PC-3 (cell line): ENCODE measurements around the gene MAP3K3. TPM values are rescaled to one million over a fixed set of nuclear protein-coding genes. Genes with fewer than 3 reads are reported as not detected.

Experiments
- ATAC-seq: fragments of 200-7000 bp; cut with Tn5 transposase; 2 replicates; pipeline ENCODE4 v1.9.1; 2020; ENCODE audit warnings: mild to moderate bottlenecking, moderate library complexity
- BruUV-seq: library from RNA; stranded (reverse); fragments of 400-500 nt; replicated peaks from 2 replicates; lab custom pipeline; 2021; lab: Mats Ljungman, UMichigan
- CTCF ChIA-PET: fragments of 300-600 bp; sonication (Branson Sonifier 250); formaldehyde crosslinking; loops from one replicate; lab custom pipeline; 2022; ENCODE audit warnings: antibody characterized with exemption; lab: Charles Lee
- POLR2A ChIA-PET: fragments of 300-600 bp; sonication (Branson Sonifier 250); formaldehyde crosslinking; loops from one replicate; lab custom pipeline; 2022; ENCODE audit warnings: antibody characterized with exemption; ENCODE audit not compliant: unreplicated experiment; lab: Charles Lee
- DNase-seq: peaks from one replicate; pipeline ENCODE4 v3.0.0-alpha.2; 2015
- H2AFZ ChIP-seq: fragments of 300-600 bp; sonication (generic); 2 replicates; pipeline ENCODE4 v1.6.0; 2016; ENCODE audit warnings: antibody characterized with exemption, low read length
- H3F3A ChIP-seq: fragments of 300-600 bp; sonication (generic); one replicate; pipeline ENCODE4 v1.6.0; 2017; ENCODE audit warnings: antibody characterized with exemption, low read length, control low read depth, mild to moderate bottlenecking; ENCODE audit not compliant: unreplicated experiment
- H3K27ac ChIP-seq: fragments of 300-600 bp; sonication (generic); 2 replicates; pipeline ENCODE4 v1.5.1; 2016; ENCODE audit warnings: mild to moderate bottlenecking, low read length
- H3K27me3 ChIP-seq: fragments of 300-600 bp; sonication (generic); 2 replicates; pipeline ENCODE4 v1.6.1; 2016; ENCODE audit warnings: low read length, mixed read lengths
- H3K36me3 ChIP-seq: fragments of 300-600 bp; sonication (generic); 2 replicates; pipeline ENCODE4 v1.6.1; 2016; ENCODE audit warnings: low read depth, mixed run types, low read length, mixed read lengths
- H3K4me1 ChIP-seq: fragments of 300-600 bp; sonication (generic); 2 replicates; pipeline ENCODE4 v1.5.1; 2016; ENCODE audit warnings: low read length; ENCODE audit not compliant: insufficient read depth
- H3K4me2 ChIP-seq: fragments of 300-600 bp; sonication (generic); 2 replicates; pipeline ENCODE4 v1.6.0; 2016; ENCODE audit warnings: low read length
- H3K4me3 ChIP-seq: fragments of 300-600 bp; sonication (generic); 2 replicates; pipeline ENCODE4 v1.5.1; 2016; ENCODE audit warnings: mild to moderate bottlenecking, low read length, mixed read lengths
- H3K79me2 ChIP-seq: fragments of 300-600 bp; sonication (generic); 2 replicates; pipeline ENCODE4 v1.6.1; 2017; ENCODE audit warnings: low read length, mixed read lengths
- H3K9ac ChIP-seq: fragments of 300-600 bp; sonication (generic); 2 replicates; pipeline ENCODE4 v1.6.0; 2016; ENCODE audit warnings: mild to moderate bottlenecking, low read length
- H3K9me2 ChIP-seq: fragments of 300-600 bp; sonication (generic); replicated peaks from 2 replicates; pipeline ENCODE4 v1.6.1; 2016; ENCODE audit warnings: mixed run types, low read length, mixed read lengths
- H3K9me3 ChIP-seq: fragments of 300-600 bp; sonication (generic); 2 replicates; pipeline ENCODE4 v1.6.1; 2016; ENCODE audit warnings: low read length, mixed read lengths
- H4K20me1 ChIP-seq: fragments of 300-600 bp; sonication (generic); 2 replicates; pipeline ENCODE4 v1.6.1; 2016; ENCODE audit warnings: low read length, mixed read lengths
- EZH2 ChIP-seq: fragments of 300-600 bp; sonication (generic); IDR thresholded peaks from one replicate; pipeline ENCODE4 v1.6.1; 2017; ENCODE audit warnings: antibody characterized with exemption, mild to moderate bottlenecking, low read length; ENCODE audit not compliant: unreplicated experiment
- EZH2phosphoT487 ChIP-seq: fragments of 300-600 bp; sonication (generic); IDR thresholded peaks from 2 replicates; pipeline ENCODE4 v1.6.1; 2018; ENCODE audit warnings: mild to moderate bottlenecking, antibody characterized with exemption, low read length, borderline replicate concordance
- intact Hi-C: fragments of 100-400 bp; cut with micrococcal nuclease; formaldehyde crosslinking; loops from 2 replicates; pipeline ENCODE4 v1.9.0; 2023
- total RNA-seq: library from RNA; depleted of rRNA; stranded (reverse); fragments of >200 nt; gene quantifications from 2 replicates; pipeline ENCODE4 v1.2.3, GENCODE V29; 2014
- TF ChIP-seq, protein P1 (sequence below): fragments of 300-600 bp; sonication (generic); conservative IDR thresholded peaks from 2 replicates; pipeline ENCODE4 v1.5.1; 2017; ENCODE audit warnings: antibody characterized with exemption, low read depth, mild to moderate bottlenecking, low read length

The MAP3K3 gene
- total RNA-seq, 1 experiment from 2014 or later = 27.1 TPM

- H3K9me3 ChIP-seq = no peaks in the 10 kb centered on the region
- BruUV-seq = no TSS peak
- DNase-seq (no peak), ATAC-seq (no peak)
- H3K9ac ChIP-seq = no peak overlapping the region
- no peaks in the 10 kb centered on the region for H3K79me2 ChIP-seq
- no peaks in the 10 kb centered on the region for H3K9me2 ChIP-seq
- intact Hi-C loops = no loop called here
- no peak overlapping the region for H3K4me3 ChIP-seq
- TF ChIP-seq EZH2 = no peak
- TF ChIP-seq EZH2phosphoT487 = no peak
- TF ChIP-seq, protein P1, sequence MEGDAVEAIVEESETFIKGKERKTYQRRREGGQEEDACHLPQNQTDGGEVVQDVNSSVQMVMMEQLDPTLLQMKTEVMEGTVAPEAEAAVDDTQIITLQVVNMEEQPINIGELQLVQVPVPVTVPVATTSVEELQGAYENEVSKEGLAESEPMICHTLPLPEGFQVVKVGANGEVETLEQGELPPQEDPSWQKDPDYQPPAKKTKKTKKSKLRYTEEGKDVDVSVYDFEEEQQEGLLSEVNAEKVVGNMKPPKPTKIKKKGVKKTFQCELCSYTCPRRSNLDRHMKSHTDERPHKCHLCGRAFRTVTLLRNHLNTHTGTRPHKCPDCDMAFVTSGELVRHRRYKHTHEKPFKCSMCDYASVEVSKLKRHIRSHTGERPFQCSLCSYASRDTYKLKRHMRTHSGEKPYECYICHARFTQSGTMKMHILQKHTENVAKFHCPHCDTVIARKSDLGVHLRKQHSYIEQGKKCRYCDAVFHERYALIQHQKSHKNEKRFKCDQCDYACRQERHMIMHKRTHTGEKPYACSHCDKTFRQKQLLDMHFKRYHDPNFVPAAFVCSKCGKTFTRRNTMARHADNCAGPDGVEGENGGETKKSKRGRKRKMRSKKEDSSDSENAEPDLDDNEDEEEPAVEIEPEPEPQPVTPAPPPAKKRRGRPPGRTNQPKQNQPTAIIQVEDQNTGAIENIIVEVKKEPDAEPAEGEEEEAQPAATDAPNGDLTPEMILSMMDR = no peak
- no peaks in the 10 kb centered on the region for H3F3A ChIP-seq
- H3K27ac ChIP-seq = no peak overlapping the region
- no peak overlapping the region for H3K4me2 ChIP-seq
- CTCF ChIA-PET = no interaction called here
- H2AFZ ChIP-seq = no peak overlapping the region
- H3K27me3 ChIP-seq = no peaks in the 10 kb centered on the region
- POLR2A ChIA-PET = no interaction called here
- no peaks in the 10 kb centered on the region for H3K36me3 ChIP-seq
- H3K4me1 ChIP-seq = peaks cover 9% of the 10 kb centered on the region
- H4K20me1 ChIP-seq = no peaks in the 10 kb centered on the region
Measured at GRCh38 chr17:63680700-63681099, 58.5 kb downstream of the MAP3K3 start.

GRCh38 chr17:63681530-63681929 is 59.3 kb downstream of the MAP3K3 start:
- H3F3A ChIP-seq = no peaks in the 10 kb centered on the region
- no peak for DNase-seq
- POLR2A ChIA-PET = no interaction called here

DNA sequence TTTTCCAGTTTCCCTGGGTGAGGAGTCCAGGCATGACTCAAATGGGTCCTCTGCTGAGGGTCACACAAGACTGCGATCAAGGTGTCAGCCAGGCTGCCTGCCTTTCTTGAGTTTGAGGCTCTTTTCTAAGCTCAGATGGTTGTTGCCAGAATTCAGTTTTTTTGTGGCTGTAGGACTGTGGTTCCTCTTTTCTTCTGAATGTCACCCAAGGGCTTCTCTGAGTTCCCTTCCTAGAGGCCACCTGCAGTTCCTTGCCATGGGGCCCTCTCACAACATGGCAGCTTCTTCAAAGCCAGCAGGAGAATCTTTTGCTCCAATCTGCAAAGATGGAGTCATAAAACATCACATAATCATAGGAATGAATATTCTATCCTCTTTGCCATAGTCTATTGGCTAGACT is 60.2 kb downstream of the MAP3K3 start:
- Histone ChIP-seq H3K27ac (no peak overlapping the region), H4K20me1 (no peaks in the 10 kb centered on the region), H2AFZ (no peak overlapping the region), H3F3A (no peaks in the 10 kb centered on the region), H3K9me3 (no peaks in the 10 kb centered on the region), H3K79me2 (no peaks in the 10 kb centered on the region), H3K4me1 (no peaks in the 10 kb centered on the region), H3K4me3 (no peak overlapping the region), H3K27me3 (no peaks in the 10 kb centered on the region), H3K4me2 (no peak overlapping the region), H3K9ac (no peak overlapping the region), H3K36me3 (no peaks in the 10 kb centered on the region), H3K9me2 (no peaks in the 10 kb centered on the region)
- no TSS peak for BruUV-seq
- TF ChIP-seq EZH2phosphoT487 = no peak
- TF ChIP-seq, protein P1 = no peak
- no peak for TF ChIP-seq EZH2
- DNase-seq (no peak), ATAC-seq (no peak)
- POLR2A ChIA-PET = no interaction called here
- CTCF ChIA-PET = no interaction called here
- intact Hi-C loops = no loop called here

More at GRCh38 chr17:63681530-63681929, 59.3 kb downstream of the MAP3K3 start:
- Histone ChIP-seq H3K4me3 (no peak overlapping the region), H3K27ac (no peak overlapping the region), H3K9ac (no peak overlapping the region), H4K20me1 (no peaks in the 10 kb centered on the region), H3K4me2 (no peak overlapping the region), H3K36me3 (no peaks in the 10 kb centered on the region), H3K9me3 (no peaks in the 10 kb centered on the region), H3K4me1 (peaks cover under 1% of the 10 kb centered on the region), H3K27me3 (no peaks in the 10 kb centered on the region), H3K9me2 (no peaks in the 10 kb centered on the region), H2AFZ (no peak overlapping the region), H3K79me2 (no peaks in the 10 kb centered on the region)
- TF ChIP-seq EZH2 = no peak
- TF ChIP-seq EZH2phosphoT487 = no peak
- TF ChIP-seq, protein P1 = no peak
- BruUV-seq = no TSS peak
- intact Hi-C loops = no loop called here
- no peak for ATAC-seq
- CTCF ChIA-PET = no interaction called here
